Stomach (tissue), 9 donors: ENCODE data around the gene SMAGP. TPM values are rescaled to one million over a fixed set of nuclear protein-coding genes. Genes with fewer than 3 reads are reported as not detected.

Experiments
- DNase-seq, 2 donors: peaks; one replicate each; pipeline versions ENCODE4 v3.0.0 to v3.0.0-alpha.2; 2013 to 2019
- H3K27ac ChIP-seq, 5 donors: fragments of 200-600 bp in 4 of 5; sonication (generic) in 4 of 5; one replicate each; pipeline ENCODE4 v1.5.1; 2013 to 2019; ENCODE audit warnings: mild to moderate bottlenecking in 1 of 5, moderate library complexity in 1 of 5
- H3K27me3 ChIP-seq, 3 donors: fragments of 200-600 bp; sonication (generic); one replicate each; pipeline ENCODE4 v1.5.1; 2017 to 2019; ENCODE audit warnings: mixed run types in 1 of 3
- H3K36me3 ChIP-seq, 4 donors: fragments of 200-600 bp; sonication (generic); 1 replicate in 3 of 4; 2 replicates in 1 of 4; pipeline ENCODE4 v1.5.1; 2016 to 2019
- H3K4me1 ChIP-seq, 4 donors: fragments of 200-600 bp; sonication (generic); one replicate each; pipeline ENCODE4 v1.5.1; 2016 to 2019
- H3K4me3 ChIP-seq, 4 donors: fragments of 200-600 bp; sonication (generic) in 3 of 4; one replicate each; pipeline ENCODE4 v1.5.1; 2016 to 2019; ENCODE audit warnings: mild to moderate bottlenecking in 1 of 4
- H3K9me3 ChIP-seq, 4 donors: fragments of 200-600 bp; sonication (generic); one replicate each; pipeline ENCODE4 v1.5.1; 2016 to 2019
- EP300 ChIP-seq: sonication (generic); formaldehyde crosslinking; IDR thresholded peaks from one replicate; pipeline ENCODE4 v1.6.1; 2017; ENCODE audit warnings: antibody characterized with exemption
- POLR2A ChIP-seq, 4 donors: fragments of 450-650 bp; IDR thresholded peaks; one replicate each; pipeline ENCODE4 v1.6.1; 2016; ENCODE audit warnings: antibody characterized with exemption in 4 of 4, control low read depth in 2 of 4, mild to moderate bottlenecking in 1 of 4, moderate library complexity in 1 of 4
- POLR2AphosphoS5 ChIP-seq, 3 donors: sonication (generic); formaldehyde crosslinking; IDR thresholded peaks; one replicate each; pipeline ENCODE4 v1.6.1; 2016; ENCODE audit warnings: antibody characterized with exemption in 3 of 3
- WGBS, 5 donors: extraction: QIAGEN DNeasy Blood & Tissue Kit in 3 of 5; methylation state at CpG; one replicate each; pipeline versions ENCODE4 v1.1.5 to v1.1.7; 2013 to 2018; 5-methylcytosine and 5-hydroxymethylcytosine counted together
- intact Hi-C: fragments of 100-400 bp; cut with DNase I; formaldehyde crosslinking; loops from one replicate; pipeline ENCODE4 v1.15.1; 2023; ENCODE audit warnings: low total_unique reads
- polyA plus RNA-seq, 3 donors: library from polyadenylated mRNA; stranded (reverse); fragments of 200-250 nt; gene quantifications; one replicate each; pipeline ENCODE4 v1.2.3, GENCODE V29; 2013
- total RNA-seq, 5 donors: library from RNA; depleted of rRNA; stranded (reverse); fragments of >200 nt; gene quantifications; one replicate each; pipeline versions ENCODE4 v1.1.0 to v1.2.3, GENCODE V29; 2014 to 2016
- TF ChIP-seq, protein P1 (sequence below), 7 experiments: fragments of 450-650 bp in 4 of 7; fragments of 200-600 bp in 3 of 7; sonication (generic) in 3 of 7; IDR thresholded peaks; one replicate each; pipeline ENCODE4 v1.5.1; 2016 to 2019; ENCODE audit warnings: antibody characterized with exemption in 7 of 7, control low read depth in 2 of 7, mild to moderate bottlenecking in 1 of 7
- donor health status: healthy with polysubstance abuse.
- donor health status: Bipolar disorder and iron deficiency.
- donor health status: healthy.

Gene SMAGP
- total and polyA plus RNA-seq, 8 donors, result 2.3 to 74.9 (median 27.6) TPM

DNA sequence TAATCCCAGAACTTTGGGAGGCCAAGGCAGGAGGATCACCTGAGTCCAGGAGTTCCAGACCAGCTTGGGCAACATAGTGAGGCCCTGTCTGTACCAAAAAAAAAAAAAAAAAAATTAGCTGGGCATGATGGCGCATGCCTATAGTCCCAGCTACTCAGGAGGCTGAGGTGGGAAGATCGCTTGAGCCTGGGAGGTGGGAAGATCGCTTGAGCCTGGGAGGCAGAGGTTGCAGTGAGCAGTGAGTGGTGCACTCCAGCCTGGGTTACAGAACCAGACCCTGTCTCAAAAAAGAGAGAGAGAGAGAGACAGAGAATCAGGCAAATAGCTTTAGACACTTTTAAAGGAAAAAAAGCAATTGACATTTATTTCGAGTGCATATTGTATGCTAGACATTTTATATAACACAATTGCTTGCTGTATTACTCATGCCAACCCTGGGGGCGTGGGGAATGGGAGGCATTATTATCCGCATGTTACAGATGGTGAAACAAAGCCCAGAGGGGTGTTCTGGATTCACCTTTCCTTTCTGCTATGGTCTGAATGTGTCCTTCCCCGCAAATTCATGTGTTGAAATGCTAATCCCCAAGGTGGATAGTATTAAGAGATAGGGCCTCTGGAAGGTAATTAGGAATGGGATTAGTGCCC lies 62.1 kb downstream of the SMAGP start:
- H3K27me3 ChIP-seq, result no peaks in the 10 kb centered on the region
- no peak overlapping the region for H3K4me3 ChIP-seq
- WGBS, 5 donors, result 90 to 95% (median 92%) methylated on average over 7 of the region's 7 CpGs
- intact Hi-C loops, result no loop called here
- H3K36me3 ChIP-seq, result peaks cover 0 to 57% (median 20%) of the 10 kb centered on the region in 4 donors
- DNase-seq, result no peak
- TF ChIP-seq POLR2AphosphoS5 (IDR thresholded peaks at IDR 0.05) (no peak), POLR2A (IDR thresholded peaks at IDR 0.05) (no peak), EP300 (no peak)
- TF ChIP-seq, protein P1, sequence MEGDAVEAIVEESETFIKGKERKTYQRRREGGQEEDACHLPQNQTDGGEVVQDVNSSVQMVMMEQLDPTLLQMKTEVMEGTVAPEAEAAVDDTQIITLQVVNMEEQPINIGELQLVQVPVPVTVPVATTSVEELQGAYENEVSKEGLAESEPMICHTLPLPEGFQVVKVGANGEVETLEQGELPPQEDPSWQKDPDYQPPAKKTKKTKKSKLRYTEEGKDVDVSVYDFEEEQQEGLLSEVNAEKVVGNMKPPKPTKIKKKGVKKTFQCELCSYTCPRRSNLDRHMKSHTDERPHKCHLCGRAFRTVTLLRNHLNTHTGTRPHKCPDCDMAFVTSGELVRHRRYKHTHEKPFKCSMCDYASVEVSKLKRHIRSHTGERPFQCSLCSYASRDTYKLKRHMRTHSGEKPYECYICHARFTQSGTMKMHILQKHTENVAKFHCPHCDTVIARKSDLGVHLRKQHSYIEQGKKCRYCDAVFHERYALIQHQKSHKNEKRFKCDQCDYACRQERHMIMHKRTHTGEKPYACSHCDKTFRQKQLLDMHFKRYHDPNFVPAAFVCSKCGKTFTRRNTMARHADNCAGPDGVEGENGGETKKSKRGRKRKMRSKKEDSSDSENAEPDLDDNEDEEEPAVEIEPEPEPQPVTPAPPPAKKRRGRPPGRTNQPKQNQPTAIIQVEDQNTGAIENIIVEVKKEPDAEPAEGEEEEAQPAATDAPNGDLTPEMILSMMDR (IDR thresholded peaks at IDR 0.05), result no peak
- no peaks in the 10 kb centered on the region for H3K9me3 ChIP-seq
- H3K27ac ChIP-seq, result no peak overlapping the region
- no peaks in the 10 kb centered on the region for H3K4me1 ChIP-seq

GRCh38 chr12:51205350-51205749 lies 64.9 kb downstream of the SMAGP start:
- 92 to 99% (median 95%) methylated on average over 6 of the region's 6 CpGs for WGBS, 5 donors
- no peaks in the 10 kb centered on the region for H3K4me1 ChIP-seq
- TF ChIP-seq, protein P1 (IDR thresholded peaks at IDR 0.05), result no peak
- no peak for TF ChIP-seq EP300
- TF ChIP-seq POLR2A (IDR thresholded peaks at IDR 0.05), result no peak
- TF ChIP-seq POLR2AphosphoS5 (IDR thresholded peaks at IDR 0.05), result no peak

DNA sequence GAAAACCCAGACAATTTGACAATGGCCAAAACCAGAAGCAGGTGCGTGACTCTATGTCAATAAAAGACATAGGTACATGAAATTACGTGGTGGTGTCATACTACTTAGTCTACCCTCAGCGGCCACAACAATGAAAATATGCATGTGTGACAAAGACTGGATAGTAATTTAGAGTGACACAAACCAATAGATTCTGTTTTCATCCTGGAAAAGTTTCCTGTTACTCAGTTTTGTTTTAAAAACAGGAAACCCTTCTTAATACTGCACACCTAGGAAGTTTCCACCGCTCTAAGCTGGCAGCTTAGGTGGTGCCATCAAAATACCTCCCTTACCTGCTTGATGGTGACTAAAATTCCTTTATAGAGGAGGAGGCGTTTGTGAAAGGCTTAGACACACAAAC lies 67.5 kb downstream of the SMAGP start:
- WGBS, 5 donors, result 85 to 94% (median 89%) methylated on average over 5 of the region's 5 CpGs

More at GRCh38 chr12:51205350-51205749, 64.9 kb downstream of the SMAGP start:
- Histone ChIP-seq H3K27ac (no peak overlapping the region), H3K27me3 (no peaks in the 10 kb centered on the region), H3K4me3 (no peak overlapping the region), H3K36me3 (peaks cover 0 to 53% (median 26%) of the 10 kb centered on the region in 4 donors), H3K9me3 (no peaks in the 10 kb centered on the region)
- no peak for DNase-seq
- intact Hi-C loops, result no loop called here

DNA sequence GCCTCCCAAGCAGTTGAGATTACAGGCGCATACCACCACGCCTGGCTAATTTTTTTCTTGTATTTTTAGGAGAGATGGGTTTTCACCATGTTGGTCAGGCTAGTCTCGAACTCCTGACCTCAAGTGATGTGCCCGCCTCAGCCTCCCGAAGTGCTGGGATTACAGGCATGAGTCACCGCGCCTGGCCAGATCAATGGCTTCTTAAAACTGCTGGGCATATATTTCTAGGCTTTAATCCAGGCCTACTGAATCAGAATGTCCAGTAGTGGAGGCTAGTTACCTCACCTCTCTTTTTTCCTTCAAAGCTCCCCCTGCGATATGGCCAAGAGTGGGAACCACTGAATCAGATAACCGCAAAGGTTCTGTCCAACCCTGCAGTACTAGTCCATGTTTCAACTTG lies 69.4 kb downstream of the SMAGP start:
- Histone ChIP-seq H3K27me3 (no peaks in the 10 kb centered on the region), H3K4me3 (no peak overlapping the region), H3K27ac (no peak overlapping the region), H3K4me1 (no peaks in the 10 kb centered on the region), H3K9me3 (no peaks in the 10 kb centered on the region), H3K36me3 (peaks cover 0 to 54% (median 37%) of the 10 kb centered on the region in 4 donors)
- no peak for DNase-seq
- intact Hi-C loops, result no loop called here
- WGBS, 5 donors, result 90 to 96% (median 95%) methylated on average over 9 of the region's 9 CpGs
- no peak for TF ChIP-seq POLR2A (IDR thresholded peaks at IDR 0.05)

More for the DNA sequence above, 67.5 kb downstream of the SMAGP start:
- Histone ChIP-seq H3K36me3 (peaks cover 0 to 48% (median 41%) of the 10 kb centered on the region in 4 donors), H3K27me3 (no peaks in the 10 kb centered on the region), H3K4me1 (no peaks in the 10 kb centered on the region), H3K9me3 (no peaks in the 10 kb centered on the region), H3K27ac (no peak overlapping the region), H3K4me3 (no peak overlapping the region)
- TF ChIP-seq POLR2A (IDR thresholded peaks at IDR 0.05), result no peak
- TF ChIP-seq, protein P1 (IDR thresholded peaks at IDR 0.05), result no peak
- TF ChIP-seq EP300, result no peak
- TF ChIP-seq POLR2AphosphoS5 (IDR thresholded peaks at IDR 0.05), result no peak
- intact Hi-C loops, result no loop called here
- no peak for DNase-seq

GRCh38 chr12:51200156-51200555 lies 70.1 kb downstream of the SMAGP start:
- no peak overlapping the region for H3K27ac ChIP-seq
- intact Hi-C loops, result no loop called here
- H3K36me3 ChIP-seq, result peaks cover 0 to 54% (median 37%) of the 10 kb centered on the region in 4 donors
- no peaks in the 10 kb centered on the region for H3K27me3 ChIP-seq
- no peaks in the 10 kb centered on the region for H3K9me3 ChIP-seq
- WGBS, 5 donors, result 86 to 95% (median 93%) methylated on average over 7 of the region's 7 CpGs
- no peak for DNase-seq
- H3K4me1 ChIP-seq, result no peaks in the 10 kb centered on the region
- H3K4me3 ChIP-seq, result no peak overlapping the region
- TF ChIP-seq POLR2AphosphoS5 (IDR thresholded peaks at IDR 0.05) (no peak), POLR2A (IDR thresholded peaks at IDR 0.05) (no peak), EP300 (no peak)
- TF ChIP-seq, protein P1 (IDR thresholded peaks at IDR 0.05), result no peak
